Measurements from ENCODE around the gene MCCC1.

- TF ChIP-seq POLR2A (IDR thresholded peaks at IDR 0.05) (no peak), CTCF (IDR thresholded peaks at IDR 0.05) (no peak)
These were observed 60.5 kb downstream of the MCCC1 start for GRCh38 chr3:183038757-183039156.

Measured in esophagus squamous epithelium (tissue), 4 donors.